GM18526 (cell line): ENCODE results near the gene MROH2A.

Experiments used
- POLR2A ChIP-seq: IDR thresholded peaks from 3 replicates; pipeline ENCODE4 v1.6.1; 2011; ENCODE audit not compliant: insufficient read length; ENCODE audit errors: extremely low read depth

Gene MROH2A

GRCh38 chr2:233835230-233836186 is 57.4 kb downstream of the MROH2A start:
- TF ChIP-seq POLR2A: no peak

DNA sequence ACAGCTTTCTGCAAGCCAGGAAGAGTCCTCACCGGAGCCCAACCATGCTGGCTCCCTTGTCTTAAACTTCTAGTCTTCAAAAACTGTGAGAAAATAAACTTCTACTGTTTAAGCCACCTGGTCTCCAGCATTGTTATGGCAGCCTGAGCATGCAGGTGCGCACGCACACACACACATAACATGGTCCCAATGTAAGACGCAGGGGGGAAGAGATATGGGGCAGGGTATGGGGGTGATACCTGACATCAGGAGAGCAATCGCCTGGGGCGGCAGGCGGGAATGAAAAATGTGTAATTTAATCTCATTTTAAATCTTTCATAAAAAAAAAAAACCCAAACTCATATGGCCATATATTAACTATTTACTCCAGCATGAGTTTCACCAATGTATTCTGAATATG is 58.2 kb downstream of the MROH2A start:
- TF ChIP-seq POLR2A: no peak

DNA sequence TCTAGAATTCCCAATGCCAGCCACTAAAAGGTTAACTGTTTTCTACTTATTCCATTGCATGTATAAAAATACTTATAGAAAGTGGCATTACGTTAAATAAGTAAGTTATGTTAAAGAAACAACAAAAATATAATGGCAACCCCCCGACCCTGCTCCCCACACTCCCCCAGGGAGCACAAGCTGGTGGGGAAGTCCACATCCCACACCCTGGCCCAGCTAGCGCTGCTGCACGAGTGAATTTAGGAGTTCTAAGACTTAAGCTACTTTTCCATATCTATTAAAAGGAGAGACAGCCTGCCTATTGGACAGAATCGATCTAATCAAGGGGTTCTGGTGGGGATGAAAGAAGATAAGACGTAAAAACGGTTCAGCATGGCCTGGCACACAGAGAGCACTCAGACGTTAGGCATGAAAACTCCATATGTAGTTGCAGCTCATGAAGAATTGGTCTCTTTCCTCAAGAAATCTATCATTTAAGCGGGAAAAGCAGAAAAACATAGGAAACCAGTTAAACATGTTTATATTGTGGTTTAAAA is 59.6 kb downstream of the MROH2A start:
- no peak for TF ChIP-seq POLR2A

DNA sequence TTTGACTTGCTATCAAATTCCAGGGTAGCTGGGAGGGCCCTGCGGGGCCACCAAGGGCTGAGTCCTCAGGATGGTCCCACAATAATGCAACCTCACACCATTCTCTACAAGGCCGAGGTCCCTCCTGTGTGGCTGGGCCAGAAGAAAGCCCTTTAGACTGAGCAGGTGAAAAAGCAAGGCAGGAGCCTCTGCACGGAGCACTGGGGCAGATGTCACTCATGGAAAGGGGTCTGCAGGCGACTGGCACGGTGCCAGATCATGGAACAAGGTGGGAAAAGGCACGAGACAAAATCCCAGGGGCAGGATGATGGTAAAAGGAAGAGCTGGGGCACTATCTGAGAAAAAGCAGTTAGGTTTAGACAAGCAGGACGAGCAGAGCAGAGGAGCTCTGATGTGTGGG is 60.1 kb downstream of the MROH2A start:
- no peak for TF ChIP-seq POLR2A

GRCh38 chr2:233838726-233839446 is 60.8 kb downstream of the MROH2A start:
- no peak for TF ChIP-seq POLR2A

GRCh38 chr2:233839447-233839820 is 61.3 kb downstream of the MROH2A start:
- no peak for TF ChIP-seq POLR2A

DNA sequence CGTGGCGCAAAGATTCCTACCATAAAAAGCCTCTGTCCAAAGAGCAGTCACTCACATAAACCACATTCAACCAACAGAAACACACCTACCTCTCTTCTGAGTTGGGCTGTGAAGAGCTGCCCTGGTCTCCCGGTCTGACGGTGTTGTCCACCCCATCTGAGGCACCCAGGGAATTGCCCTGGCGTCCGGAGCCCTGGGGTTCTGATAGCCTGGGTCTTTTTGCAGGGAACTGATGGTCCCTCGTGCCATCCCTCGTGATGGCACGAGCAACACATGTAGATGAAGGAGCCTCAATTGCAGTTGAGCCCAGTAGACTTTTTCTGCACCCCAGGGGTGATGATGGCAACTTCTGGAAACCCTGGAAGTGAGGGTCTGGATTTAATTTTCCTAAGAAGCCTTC is 62.4 kb downstream of the MROH2A start:
- no peak for TF ChIP-seq POLR2A

GRCh38 chr2:233841183-233841582 is 63.1 kb downstream of the MROH2A start:
- no peak for TF ChIP-seq POLR2A

- TF ChIP-seq POLR2A: no peak
Measured at GRCh38 chr2:233844064-233844807, 66.1 kb downstream of the MROH2A start.

DNA sequence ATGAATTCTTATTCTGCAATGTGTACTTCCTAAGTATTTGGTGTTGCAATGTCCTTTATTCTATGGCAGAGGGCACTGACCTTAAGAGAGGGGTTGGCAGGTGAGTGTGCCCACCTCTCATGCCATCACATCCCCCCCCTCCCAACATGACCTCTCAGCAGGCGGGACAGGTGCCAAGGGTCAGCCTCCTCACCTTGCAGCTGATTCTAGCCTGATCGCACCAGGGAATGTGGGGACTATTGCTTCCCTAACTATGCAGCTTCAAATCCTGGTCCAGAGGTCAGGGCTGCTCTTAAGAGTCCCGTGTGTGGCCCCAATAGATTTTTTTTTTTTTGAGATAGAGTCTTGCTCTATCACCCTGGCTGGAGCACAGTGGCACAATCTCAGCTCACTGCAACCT is 66.7 kb downstream of the MROH2A start:
- no peak for TF ChIP-seq POLR2A

- TF ChIP-seq POLR2A: no peak
Measured at GRCh38 chr2:233845301-233846060, 67.4 kb downstream of the MROH2A start.

- no peak for TF ChIP-seq POLR2A
Measured at GRCh38 chr2:233846387-233847247, 68.5 kb downstream of the MROH2A start.

- TF ChIP-seq POLR2A: no peak
Measured at GRCh38 chr2:233847248-233847898, 69.2 kb downstream of the MROH2A start.
